Putamen (tissue), 1 donor: ENCODE data around the gene EXOSC5.
"Not testable (repeated sequence)": the region's sequence is repeated elsewhere in the genome, so short reads cannot be mapped to it uniquely, and the experiment has no call there.

Source experiments
- DNase-seq: peaks from one replicate; pipeline ENCODE4 v3.0.0-alpha.2; 2016; ENCODE audit warnings: low spot score

Gene EXOSC5

DNA sequence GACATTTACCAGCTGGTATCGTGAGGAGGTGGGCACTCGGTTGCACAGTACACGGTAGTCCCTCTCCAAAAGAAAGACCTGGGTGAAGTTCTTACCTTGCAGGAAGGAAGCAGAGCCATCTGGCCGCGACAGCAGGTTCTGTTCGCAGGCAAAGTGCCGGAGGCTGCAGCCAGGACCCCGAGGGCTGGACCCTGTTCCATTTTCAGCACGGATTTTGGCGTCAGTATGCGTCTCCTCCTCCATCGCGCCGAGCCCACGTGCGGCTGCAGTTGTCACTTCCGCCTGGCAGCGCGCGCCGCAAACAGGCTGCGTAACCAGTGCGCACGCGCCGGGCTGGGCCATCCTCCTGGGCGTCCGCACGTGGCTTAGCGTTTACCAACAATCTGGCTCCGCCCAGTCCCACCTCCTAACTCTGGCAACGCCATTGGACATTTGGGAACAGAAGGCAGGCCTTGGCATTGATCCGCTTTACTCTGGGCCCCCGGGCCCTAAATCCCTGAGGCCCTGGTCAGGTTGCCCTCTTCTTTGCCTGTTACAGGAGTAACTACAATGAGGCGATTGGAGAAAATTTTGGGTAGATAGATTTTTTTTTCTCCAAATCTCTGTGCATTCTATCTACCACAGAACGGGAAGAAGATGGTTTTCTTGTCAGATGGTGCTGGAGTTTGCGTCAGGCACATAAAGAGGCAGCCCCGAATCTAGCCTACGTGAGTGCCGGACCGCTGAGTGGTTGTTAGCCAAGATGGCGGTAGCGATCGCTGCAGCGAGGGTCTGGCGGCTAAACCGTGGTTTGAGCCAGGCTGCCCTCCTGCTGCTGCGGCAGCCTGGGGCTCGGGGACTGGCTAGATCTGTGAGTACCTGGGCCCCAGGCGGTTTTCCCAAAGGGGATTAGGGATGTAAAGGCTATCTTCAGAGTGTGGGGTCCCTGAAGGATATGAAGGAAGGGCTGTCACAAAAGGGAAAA, at the start of gene EXOSC5, which contains the start of gene BCKDHA:
Gene EXOSC5 (minus strand): TSS at position 274 of the 964 bp plus-strand sequence. CDS start 31 bp downstream, at position 243.
Gene BCKDHA (plus strand): TSS at position 733 of the 964 bp plus-strand sequence. CDS start 10 bp downstream, at position 743.
- DNase-seq, result peak; percentile 99

DNA sequence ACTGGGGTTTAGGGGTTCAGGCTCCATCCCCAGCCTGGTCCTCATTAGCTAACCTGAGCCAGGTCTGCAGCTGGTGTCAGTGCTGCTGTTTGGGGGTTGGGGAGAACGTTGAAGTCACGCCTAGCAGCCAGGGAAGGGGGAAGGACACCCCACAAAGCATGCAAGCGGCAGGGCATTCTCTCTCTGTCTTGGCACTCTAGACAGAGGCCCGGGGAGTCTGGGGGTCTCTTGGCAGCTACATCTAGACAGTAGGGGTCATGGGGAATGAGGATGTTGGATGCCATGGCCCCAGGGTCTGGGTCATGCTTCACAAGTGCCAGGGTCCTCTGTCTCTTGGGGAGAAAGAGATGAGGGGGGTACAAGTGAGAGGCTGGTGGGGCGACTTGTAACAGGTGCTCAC, 48.4 kb upstream of the EXOSC5 start:
- DNase-seq, result no peak

GRCh38 chr19:41443813-41444455, 46.8 kb upstream of the EXOSC5 start:
- no peak for DNase-seq

GRCh38 chr19:41442473-41443355, 45.6 kb upstream of the EXOSC5 start, which contains the start of gene ERICH4:
Gene ERICH4 (plus strand): TSS chr19:41443156. CDS start chr19:41443170, 14 bp downstream.
- DNase-seq, result no peak

- no peak for DNase-seq
Observed at GRCh38 chr19:41441321-41441945, 44.3 kb upstream of the EXOSC5 start.

DNA sequence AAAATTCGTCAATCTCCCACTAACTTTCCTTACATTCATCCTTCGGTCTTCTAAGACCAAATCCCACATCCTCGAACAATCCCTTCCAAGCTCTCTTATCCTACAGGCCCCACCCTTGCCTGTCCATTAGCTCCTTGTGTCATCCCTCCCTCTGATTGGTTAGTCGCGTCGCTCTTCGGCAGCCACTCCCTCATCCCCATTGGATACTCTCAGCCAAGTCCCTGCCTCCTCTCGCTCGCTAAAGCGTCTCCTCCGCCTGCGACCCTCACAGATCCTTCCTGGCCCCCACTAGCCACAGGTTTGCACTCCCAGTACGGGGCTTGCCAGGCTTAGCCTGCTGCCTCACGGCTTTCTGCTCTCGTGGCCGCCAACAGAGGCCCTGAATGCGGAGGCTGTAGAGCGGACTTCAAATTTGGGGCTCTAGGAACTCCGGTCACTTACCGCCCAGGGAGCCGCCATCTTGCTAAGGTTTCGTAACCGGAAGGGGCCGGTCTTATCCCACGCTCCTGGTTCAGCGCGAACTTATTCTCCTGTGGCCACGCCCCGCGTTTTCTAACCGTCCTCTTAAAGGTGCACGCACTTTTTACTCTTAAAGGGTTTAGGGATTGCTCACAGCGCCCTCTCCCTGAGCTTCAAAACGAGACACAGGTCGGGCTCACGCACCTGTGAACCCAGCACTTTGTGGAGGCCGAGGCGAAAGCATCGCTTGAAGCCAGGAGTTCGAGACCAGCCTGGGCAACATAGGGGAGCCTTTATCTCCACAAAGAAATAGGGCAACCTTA, 42.5 kb upstream of the EXOSC5 start, which contains the start of gene DMAC2:
Gene DMAC2 (minus strand): TSS at position 472 of the 782 bp plus-strand sequence. CDS start 13 bp downstream, at position 459.
- DNase-seq, result peak; percentile 97

- DNase-seq, result no peak
Observed at GRCh38 chr19:41437944-41438574, 40.9 kb upstream of the EXOSC5 start.

DNA sequence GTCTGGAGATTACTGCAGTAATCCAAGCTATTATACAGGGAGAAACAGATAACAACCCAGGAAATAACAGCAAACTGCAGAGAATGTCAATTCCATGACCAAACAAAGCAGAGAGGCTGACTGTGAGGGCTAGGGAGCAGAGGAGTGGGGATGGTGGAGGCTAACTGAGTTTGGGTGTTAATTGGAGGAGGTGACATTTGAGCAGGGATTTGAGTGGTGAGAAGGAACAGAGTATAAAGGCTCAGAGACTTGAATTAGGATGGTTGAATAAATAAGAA, 39.5 kb upstream of the EXOSC5 start:
- no peak for DNase-seq

DNA sequence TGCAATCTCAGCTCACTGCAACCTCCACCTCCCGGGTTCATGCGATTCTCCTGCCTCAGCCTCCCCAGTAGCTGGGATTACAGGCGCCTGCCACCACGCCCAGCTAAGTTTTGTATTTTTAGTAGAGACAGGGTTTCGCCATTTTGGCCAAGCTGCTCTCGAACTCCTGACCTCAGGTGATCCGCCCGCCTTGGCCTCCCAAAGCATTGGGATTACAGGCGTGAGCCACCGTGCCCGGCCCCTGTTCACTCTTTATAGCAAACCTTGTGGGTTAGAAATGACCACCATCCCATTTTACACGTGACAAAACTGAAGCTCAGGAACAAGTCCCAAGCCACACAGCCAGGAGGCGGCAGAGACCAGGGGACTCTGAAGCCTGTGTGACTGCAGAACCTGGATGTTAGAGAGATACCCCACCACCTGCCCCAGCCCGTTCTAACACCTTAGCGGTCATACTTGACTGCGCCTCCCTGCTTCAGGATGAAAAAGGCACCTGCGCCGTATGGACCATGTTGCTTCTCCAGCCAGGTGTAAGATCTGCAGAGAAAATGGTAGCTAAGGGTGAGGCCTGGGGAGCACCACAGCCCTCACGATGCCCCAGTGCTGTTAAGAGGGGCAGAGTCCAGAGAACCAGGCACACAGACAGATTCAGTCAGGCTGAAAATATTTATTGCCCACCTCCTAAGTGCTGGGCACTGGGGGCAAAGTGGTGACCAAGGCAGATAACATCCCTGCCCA, 38.9 kb upstream of the EXOSC5 start:
- DNase-seq, result no peak

DNA sequence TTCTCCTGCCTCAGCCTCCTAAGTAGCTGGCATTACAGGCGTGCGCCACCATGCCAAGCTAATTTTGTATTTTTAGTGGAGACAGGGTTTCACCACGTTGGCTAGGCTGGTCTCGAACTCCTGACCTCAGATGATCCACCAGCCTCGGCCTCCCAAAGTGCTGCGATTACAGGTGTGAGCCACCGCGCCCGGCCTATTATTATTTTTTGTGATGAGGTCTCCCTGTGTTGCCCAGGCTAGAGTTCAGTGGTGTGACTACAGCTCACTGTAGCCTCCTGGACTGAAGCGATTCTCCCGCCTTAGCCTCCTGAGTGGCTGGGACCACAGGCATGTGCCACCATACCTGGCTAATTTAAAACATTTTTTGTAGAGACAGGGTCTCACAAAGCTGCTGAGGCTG, 38.2 kb upstream of the EXOSC5 start:
- not testable (repeated sequence) for DNase-seq

GRCh38 chr19:41434450-41434849, 37.3 kb upstream of the EXOSC5 start:
- no peak for DNase-seq

DNA sequence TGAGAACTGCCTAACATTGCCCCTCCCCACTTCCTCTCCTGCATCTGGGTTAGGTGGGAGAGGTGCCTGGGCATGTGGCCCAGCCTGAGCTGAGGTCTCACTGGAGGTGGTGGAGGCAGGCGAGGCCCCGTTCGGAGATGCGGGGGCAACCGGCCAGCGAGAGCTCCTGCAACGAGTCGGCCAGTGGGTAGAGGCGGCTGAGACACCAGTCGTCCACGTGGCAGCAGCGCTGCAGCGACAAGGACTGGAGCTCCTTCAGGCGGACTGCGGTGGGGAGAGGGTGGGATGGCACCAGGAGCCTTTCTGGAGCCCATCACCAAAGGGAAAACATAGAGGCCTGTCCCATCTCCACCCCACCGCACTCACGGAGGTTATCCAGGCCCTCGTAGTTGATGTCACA, 36.0 kb upstream of the EXOSC5 start:
- no peak for DNase-seq

GRCh38 chr19:41431426-41432386, 34.5 kb upstream of the EXOSC5 start:
- DNase-seq, result no peak

GRCh38 chr19:41430922-41431321, 33.8 kb upstream of the EXOSC5 start:
- DNase-seq, result no peak

DNA sequence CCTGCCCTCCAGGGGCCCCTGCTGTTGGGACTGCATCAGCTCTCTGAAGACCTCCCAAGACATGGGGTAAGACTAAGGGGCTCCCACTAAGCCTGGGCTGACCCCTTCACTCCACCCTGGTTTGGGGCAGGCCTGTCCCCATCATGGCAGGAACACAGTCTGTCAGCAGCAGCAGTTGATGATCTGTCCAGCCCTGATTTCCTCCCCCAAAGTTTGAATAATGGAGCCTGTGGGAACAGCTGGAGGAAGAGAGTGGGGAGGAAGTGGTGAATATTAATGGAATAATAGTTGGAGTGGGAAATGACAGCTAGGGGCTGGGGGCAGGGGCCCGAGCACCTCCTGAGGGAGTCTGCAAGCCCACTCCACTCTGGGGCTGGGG, 31.3 kb upstream of the EXOSC5 start:
- no peak for DNase-seq

DNA sequence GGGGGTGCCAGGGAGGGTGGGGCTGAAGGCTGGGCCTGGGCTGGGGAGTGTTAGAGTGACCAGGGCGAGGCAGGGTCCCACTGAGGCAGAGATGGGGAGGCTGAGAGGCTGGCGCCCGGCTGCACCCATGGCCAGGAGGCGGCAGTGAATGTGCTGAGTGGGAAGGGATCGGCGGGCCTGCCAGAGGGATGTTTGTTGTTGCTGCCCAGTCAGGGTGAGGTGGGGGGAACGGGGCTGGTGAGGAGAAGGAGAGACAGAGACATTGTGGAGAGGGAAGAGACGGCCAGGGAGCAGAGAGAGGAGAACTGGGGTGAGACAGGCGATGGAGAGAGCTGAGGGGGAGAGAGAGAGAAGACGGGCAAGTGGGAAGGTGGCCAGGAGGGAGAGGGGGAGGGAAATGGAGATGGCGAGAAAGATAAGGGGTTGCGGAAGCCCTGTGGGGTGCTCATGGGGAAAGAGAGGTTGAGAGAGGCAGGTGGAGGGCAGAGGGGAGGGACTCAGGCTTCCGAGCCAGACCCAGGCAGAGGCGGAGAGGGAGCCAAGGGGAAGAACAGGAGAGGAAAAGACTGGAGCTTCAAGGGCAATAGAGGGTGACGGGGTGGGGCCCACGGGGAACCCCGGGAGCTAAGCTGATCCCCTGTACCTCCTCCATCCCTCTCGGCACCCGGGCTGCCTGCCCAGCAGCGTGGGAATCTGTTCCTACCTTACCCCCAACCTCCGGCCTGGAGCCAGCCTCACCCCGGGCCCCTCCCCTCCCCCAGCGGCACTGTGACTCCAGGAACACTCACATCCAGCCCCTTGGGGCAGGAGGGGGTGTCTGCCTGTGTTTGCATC, 30.7 kb upstream of the EXOSC5 start:
- DNase-seq, result no peak

GRCh38 chr19:41426952-41427646, 29.9 kb upstream of the EXOSC5 start, which contains the start of gene B3GNT8:
Gene B3GNT8 (minus strand): TSS chr19:41427374. CDS start chr19:41426778, 596 bp downstream.
- no peak for DNase-seq
